Measurements from ENCODE around the gene LMF1. TPM values are rescaled to one million over a fixed set of nuclear protein-coding genes. Genes with fewer than 3 reads are reported as not detected.

The LMF1 gene
- total RNA-seq, 1 experiment from 2014 or later = 13.5 TPM

DNA sequence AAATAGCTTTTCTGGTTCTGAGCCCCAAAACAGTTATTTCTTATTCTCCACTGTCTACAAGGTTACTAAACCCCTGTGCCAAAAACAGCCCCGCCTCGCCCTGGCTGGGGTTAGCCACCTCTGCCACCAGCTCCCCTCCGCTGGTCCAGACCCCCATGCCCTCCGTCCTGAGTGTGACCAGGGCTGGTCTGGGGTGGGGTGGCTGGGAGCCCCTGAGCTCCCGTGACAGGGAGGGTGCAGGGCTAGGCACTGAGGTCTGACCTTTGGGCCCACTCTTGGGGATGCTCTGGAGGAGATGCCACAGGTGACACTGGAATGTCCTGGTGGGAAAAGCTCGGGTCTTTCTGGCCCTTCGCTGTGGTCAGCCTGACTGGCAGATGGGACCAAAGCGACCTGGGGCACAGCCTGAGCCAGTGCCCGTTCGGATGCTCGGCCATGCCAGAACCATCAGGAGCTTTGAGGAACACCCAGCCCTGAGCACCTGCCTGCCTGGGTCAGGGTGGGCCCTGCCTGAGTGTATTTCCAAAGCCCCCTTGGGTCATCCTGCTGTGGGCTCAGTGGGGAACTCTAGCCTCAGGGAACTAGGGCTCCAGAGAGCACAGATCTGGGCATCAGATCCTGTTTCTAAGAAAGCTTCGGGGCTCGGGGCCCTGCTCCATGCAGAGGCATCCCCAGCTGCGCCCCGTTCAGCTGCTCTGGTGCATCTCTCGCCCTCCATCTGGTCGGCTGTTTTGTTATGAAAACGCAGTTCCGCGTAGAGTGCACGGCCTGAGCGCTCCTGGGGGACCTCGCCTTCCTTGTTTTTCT, 98.1 kb downstream of the LMF1 start:
- Histone ChIP-seq H3K4me3 (ENCODE audit: low read length) (no peak overlapping the region), H4K20me1 (ENCODE audit: low read length) (no peaks in the 10 kb centered on the region), H3K27me3 (ENCODE audit: low read length) (no peaks in the 10 kb centered on the region), H3K79me2 (ENCODE audit: low read length) (no peaks in the 10 kb centered on the region), H3K4me2 (ENCODE audit: low read length) (no peak overlapping the region), H2AFZ (ENCODE audit: low read length) (no peak overlapping the region), H3K36me3 (ENCODE audit: low read depth, low read length) (no peaks in the 10 kb centered on the region), H3K9me2 (replicated peaks; ENCODE audit: low read length) (no peaks in the 10 kb centered on the region), H3K9me3 (ENCODE audit: low read length) (no peaks in the 10 kb centered on the region), H3K9ac (ENCODE audit: low read length) (no peak overlapping the region), H3K27ac (ENCODE audit: low read length) (no peak overlapping the region), H3F3A (ENCODE audit: low read length, unreplicated experiment) (no peaks in the 10 kb centered on the region), H3K4me1 (ENCODE audit: insufficient read depth, low read length) (no peaks in the 10 kb centered on the region)
- BruUV-seq (replicated peaks) = no TSS peak
- no peak for ATAC-seq
- DNase-seq = no peak
- POLR2A ChIA-PET (ENCODE audit: unreplicated experiment) = no interaction called here
- TF ChIP-seq EZH2 (IDR thresholded peaks at IDR 0.05; ENCODE audit: low read length, unreplicated experiment) = no peak
- TF ChIP-seq, protein P1, sequence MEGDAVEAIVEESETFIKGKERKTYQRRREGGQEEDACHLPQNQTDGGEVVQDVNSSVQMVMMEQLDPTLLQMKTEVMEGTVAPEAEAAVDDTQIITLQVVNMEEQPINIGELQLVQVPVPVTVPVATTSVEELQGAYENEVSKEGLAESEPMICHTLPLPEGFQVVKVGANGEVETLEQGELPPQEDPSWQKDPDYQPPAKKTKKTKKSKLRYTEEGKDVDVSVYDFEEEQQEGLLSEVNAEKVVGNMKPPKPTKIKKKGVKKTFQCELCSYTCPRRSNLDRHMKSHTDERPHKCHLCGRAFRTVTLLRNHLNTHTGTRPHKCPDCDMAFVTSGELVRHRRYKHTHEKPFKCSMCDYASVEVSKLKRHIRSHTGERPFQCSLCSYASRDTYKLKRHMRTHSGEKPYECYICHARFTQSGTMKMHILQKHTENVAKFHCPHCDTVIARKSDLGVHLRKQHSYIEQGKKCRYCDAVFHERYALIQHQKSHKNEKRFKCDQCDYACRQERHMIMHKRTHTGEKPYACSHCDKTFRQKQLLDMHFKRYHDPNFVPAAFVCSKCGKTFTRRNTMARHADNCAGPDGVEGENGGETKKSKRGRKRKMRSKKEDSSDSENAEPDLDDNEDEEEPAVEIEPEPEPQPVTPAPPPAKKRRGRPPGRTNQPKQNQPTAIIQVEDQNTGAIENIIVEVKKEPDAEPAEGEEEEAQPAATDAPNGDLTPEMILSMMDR (conservative IDR thresholded peaks at IDR 0.05; ENCODE audit: low read depth, low read length) = no peak
- TF ChIP-seq EZH2phosphoT487 (IDR thresholded peaks at IDR 0.05; ENCODE audit: borderline replicate concordance, low read length) = no peak
- CTCF ChIA-PET = no interaction called here
- intact Hi-C loops (cut with micrococcal nuclease) = no loop called here

GRCh38 chr16:871562-872345, 99.0 kb downstream of the LMF1 start:
- Histone ChIP-seq H3K4me2 (ENCODE audit: low read length) (no peak overlapping the region), H3K9ac (ENCODE audit: low read length) (no peak overlapping the region), H3K9me2 (replicated peaks; ENCODE audit: low read length) (no peaks in the 10 kb centered on the region), H3F3A (ENCODE audit: low read length, unreplicated experiment) (no peaks in the 10 kb centered on the region), H3K27ac (ENCODE audit: low read length) (no peak overlapping the region), H2AFZ (ENCODE audit: low read length) (no peak overlapping the region), H3K36me3 (ENCODE audit: low read depth, low read length) (no peaks in the 10 kb centered on the region), H3K79me2 (ENCODE audit: low read length) (no peaks in the 10 kb centered on the region), H3K9me3 (ENCODE audit: low read length) (no peaks in the 10 kb centered on the region), H3K4me1 (ENCODE audit: insufficient read depth, low read length) (no peaks in the 10 kb centered on the region), H3K27me3 (ENCODE audit: low read length) (no peaks in the 10 kb centered on the region), H4K20me1 (ENCODE audit: low read length) (no peaks in the 10 kb centered on the region), H3K4me3 (ENCODE audit: low read length) (no peak overlapping the region)
- POLR2A ChIA-PET (ENCODE audit: unreplicated experiment) = no interaction called here
- intact Hi-C loops (cut with micrococcal nuclease) = no loop called here
- CTCF ChIA-PET = no interaction called here
- ATAC-seq (no peak), DNase-seq (no peak)
- no TSS peak for BruUV-seq (replicated peaks)
- TF ChIP-seq, protein P1 (conservative IDR thresholded peaks at IDR 0.05; ENCODE audit: low read depth, low read length) = no peak
- TF ChIP-seq EZH2phosphoT487 (IDR thresholded peaks at IDR 0.05; ENCODE audit: borderline replicate concordance, low read length) (no peak), EZH2 (IDR thresholded peaks at IDR 0.05; ENCODE audit: low read length, unreplicated experiment) (no peak)
